ENCODE results near the gene TGM6.

TGM6 gene

GRCh38 chr20:2459981-2460751, 79.5 kb downstream of the TGM6 start:
- no peak for DNase-seq

- DNase-seq: no peak
These were observed 80.2 kb downstream of the TGM6 start for GRCh38 chr20:2460752-2461424.

- no peak for DNase-seq
These were observed 81.8 kb downstream of the TGM6 start for GRCh38 chr20:2462484-2462883.

- no peak for DNase-seq
These were observed 83.1 kb downstream of the TGM6 start for GRCh38 chr20:2463616-2464365.

- DNase-seq: no peak
These were observed 84.4 kb downstream of the TGM6 start for GRCh38 chr20:2465100-2465499.

- no peak for DNase-seq
These were observed 86.7 kb downstream of the TGM6 start for GRCh38 chr20:2467412-2467811.

- no peak for DNase-seq
These were observed 88.1 kb downstream of the TGM6 start for GRCh38 chr20:2468581-2469407.

- no peak for DNase-seq
These were observed 89.3 kb downstream of the TGM6 start for GRCh38 chr20:2469991-2470422.

GRCh38 chr20:2470423-2471193, 89.9 kb downstream of the TGM6 start, which contains the start of gene SNRPB:
Gene SNRPB (minus strand): TSS chr20:2470789. CDS start chr20:2470690, 99 bp downstream.
- no peak for DNase-seq

GRCh38 chr20:2473516-2473915, 92.8 kb downstream of the TGM6 start:
- DNase-seq: no peak

GRCh38 chr20:2475850-2476741, 95.4 kb downstream of the TGM6 start:
- DNase-seq: no peak

- DNase-seq: no peak
These were observed 96.3 kb downstream of the TGM6 start for GRCh38 chr20:2476742-2477615.

GRCh38 chr20:2480381-2480780, 99.7 kb downstream of the TGM6 start:
- DNase-seq: no peak
